SJSA1 (cell line): ENCODE data around the gene NDUFV1. TPM values are rescaled to one million over a fixed set of nuclear protein-coding genes. Genes with fewer than 3 reads are reported as not detected.
"Not testable (repeated sequence)": the region's sequence is repeated elsewhere in the genome, so short reads cannot be mapped to it uniquely, and the experiment has no call there.

ENCODE experiments used
- DNase-seq, 2 experiments: peaks; one replicate each; pipeline ENCODE4 v3.0.0-alpha.2; 2015 to 2020; ENCODE audit warnings: low spot score in 2 of 2, low read depth in 1 of 2
- H3K27ac ChIP-seq: fragments of 250-450 bp; sonication (Bioruptor Pico); 2 replicates; pipeline ENCODE4 v1.5.1; 2020; ENCODE audit warnings: mild to moderate bottlenecking, moderate library complexity
- H3K27me3 ChIP-seq: fragments of 250-450 bp; sonication (Bioruptor Pico); replicated peaks from 2 replicates; pipeline ENCODE4 v1.5.1; 2020; ENCODE audit warnings: mild to moderate bottlenecking, moderate library complexity
- H3K36me3 ChIP-seq: fragments of 250-450 bp; sonication (Bioruptor Pico); 2 replicates; pipeline ENCODE4 v1.5.1; 2020; ENCODE audit warnings: mild to moderate bottlenecking
- H3K4me1 ChIP-seq: fragments of 250-450 bp; sonication (Bioruptor Pico); replicated peaks from 2 replicates; pipeline ENCODE4 v1.6.1; 2021; ENCODE audit warnings: mild to moderate bottlenecking
- H3K4me3 ChIP-seq: fragments of 250-450 bp; sonication (Bioruptor Pico); 2 replicates; pipeline ENCODE4 v1.5.1; 2020; ENCODE audit warnings: mild to moderate bottlenecking
- H3K9me3 ChIP-seq: fragments of 250-450 bp; sonication (Bioruptor Pico); replicated peaks from 2 replicates; pipeline ENCODE4 v1.5.1; 2020; ENCODE audit warnings: mild to moderate bottlenecking
- total RNA-seq: library from RNA; depleted of rRNA; stranded (reverse); fragments of >200 nt; shearing (Covaris generic); gene quantifications from 2 replicates; pipeline ENCODE4 v1.2.3, GENCODE V29; 2014; rRNA removed

The NDUFV1 gene
- 308 and 343 TPM in 2 replicates for total RNA-seq

- Histone ChIP-seq H3K36me3 (peaks cover 47% of the 10 kb centered on the region), H3K4me3 (peak within 1 kb of the TSS; percentile 93), H3K9me3 (0 out of 2 replicates have a peak, but pooled peaks cover 6% of the 10 kb centered on the region), H3K4me1 (peaks cover 15% of the 10 kb centered on the region), H3K27ac (peak within 1 kb of the TSS; percentile 27), H3K27me3 (peaks cover 5% of the 10 kb centered on the region; the same call in 1 of the 2 replicates)
- peak; percentile 96 to 99 for DNase-seq
These were observed at the start of gene NDUFV1 for GRCh38 chr11:67606492-67607295. Gene NDUFV1 (plus strand): TSS chr11:67606936. CDS start chr11:67607005, 69 bp downstream.

DNA sequence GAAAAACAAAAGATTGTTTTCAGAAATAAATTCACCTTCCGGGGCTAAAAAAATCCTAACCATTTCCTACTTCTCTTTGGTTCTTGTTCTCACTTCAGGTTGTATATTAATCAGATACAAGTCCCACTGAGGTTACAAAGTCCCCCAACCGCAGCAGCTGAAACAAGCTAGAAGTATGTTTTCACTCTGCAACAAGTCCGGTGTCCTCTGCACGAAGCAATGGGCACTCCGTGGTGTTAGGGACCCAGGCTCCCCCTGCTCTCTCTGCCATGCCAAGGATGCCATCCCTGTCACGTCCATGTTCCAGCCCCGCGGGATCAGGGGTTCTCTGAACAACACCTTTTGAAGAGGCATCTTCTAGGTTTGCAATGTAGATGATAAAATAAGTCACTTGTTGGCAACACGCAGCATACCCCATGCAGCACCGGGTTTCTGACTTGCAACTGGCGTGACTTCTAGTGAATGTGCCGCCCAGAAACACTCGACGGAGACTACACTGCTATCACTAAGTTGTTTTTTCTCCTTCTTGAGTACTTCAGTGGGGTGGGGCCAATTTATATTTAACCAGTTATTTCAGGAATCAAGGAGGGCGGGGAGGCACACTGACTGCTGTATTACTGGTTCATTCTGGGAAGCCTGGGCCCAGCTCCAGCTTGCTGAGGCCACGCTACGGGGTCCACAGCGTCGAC is 48.5 kb upstream of the NDUFV1 start:
- Histone ChIP-seq H3K9me3 (no peaks in the 10 kb centered on the region), H3K4me3 (no peak overlapping the region), H3K27ac (no peak overlapping the region), H3K36me3 (no peaks in the 10 kb centered on the region), H3K4me1 (peaks cover 17% of the 10 kb centered on the region), H3K27me3 (no peaks in the 10 kb centered on the region)
- DNase-seq, result no peak

DNA sequence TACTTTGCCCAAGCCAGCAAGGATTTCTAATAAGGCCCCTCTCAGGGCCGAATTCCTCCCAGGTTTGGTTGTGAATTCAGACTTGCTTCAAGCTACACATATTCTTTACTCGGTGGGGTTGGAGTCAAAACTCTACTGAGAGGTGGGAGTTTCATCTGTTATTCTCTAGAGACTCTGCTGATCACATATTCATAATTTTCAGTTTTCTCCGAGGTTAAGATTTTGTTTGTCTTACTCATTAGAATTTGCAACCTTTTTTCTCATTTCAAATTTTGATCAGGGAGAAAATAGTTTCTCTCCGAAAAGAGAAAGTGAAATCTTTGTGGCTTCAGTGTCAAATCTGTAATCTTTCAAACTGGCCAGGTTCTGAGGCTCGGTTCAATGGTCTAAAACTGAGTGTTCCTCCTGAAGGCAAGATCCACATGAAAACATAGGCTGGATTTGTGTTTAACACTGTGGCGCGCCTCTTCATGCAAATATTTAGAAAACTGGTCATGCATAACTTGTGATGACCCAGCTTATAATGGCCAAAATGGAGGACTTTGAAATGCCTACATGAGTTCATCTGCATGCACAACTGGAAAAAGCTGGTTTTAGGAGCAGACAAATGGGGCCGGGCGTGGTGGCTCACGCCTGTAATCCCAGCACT is 44.6 kb upstream of the NDUFV1 start:
- H3K27me3 ChIP-seq, result no peaks in the 10 kb centered on the region
- DNase-seq, result peak in 1 of 2 experiments; percentile 34
- no peaks in the 10 kb centered on the region for H3K9me3 ChIP-seq
- no peaks in the 10 kb centered on the region for H3K36me3 ChIP-seq
- H3K27ac ChIP-seq, result peak overlapping the region; percentile 94
- H3K4me3 ChIP-seq, result no peak overlapping the region
- H3K4me1 ChIP-seq, result peaks cover 32% of the 10 kb centered on the region

DNA sequence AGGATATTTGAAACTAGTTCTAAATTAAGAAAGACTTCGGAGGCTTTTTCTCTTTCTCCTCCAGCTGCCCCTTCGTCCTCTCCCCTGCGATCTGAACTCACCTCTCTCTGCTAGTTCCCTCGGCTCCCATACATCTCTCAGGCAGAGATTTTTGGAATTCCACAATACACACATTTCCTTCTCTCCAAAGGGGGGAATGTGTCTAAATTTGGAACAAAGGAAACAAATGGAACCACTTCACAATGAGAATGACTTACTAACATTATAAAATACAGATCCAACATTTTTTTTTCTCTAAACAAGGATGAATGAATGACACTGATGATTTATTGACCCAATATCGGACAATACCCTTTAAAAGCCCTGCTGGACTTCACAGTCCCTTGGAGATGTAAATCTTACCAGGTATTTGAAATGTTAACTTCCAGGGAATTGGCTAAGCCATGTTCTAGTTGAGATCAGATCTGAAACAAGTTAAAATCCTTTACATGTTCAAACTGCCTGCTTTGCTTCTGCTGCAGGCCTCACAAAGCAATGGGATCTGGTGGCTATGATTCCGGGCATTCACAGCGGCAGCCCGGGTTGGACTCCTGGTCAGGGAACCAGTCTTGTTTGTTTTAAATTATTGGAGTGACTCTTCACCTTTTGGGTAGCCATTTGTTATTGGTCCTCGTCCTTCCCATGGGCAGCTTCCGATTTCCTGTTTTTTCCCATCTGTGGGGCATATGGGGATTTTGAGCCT is 43.6 kb upstream of the NDUFV1 start:
- DNase-seq, result peak in 1 of 2 experiments; percentile 91
- Histone ChIP-seq H3K36me3 (no peaks in the 10 kb centered on the region), H3K9me3 (no peaks in the 10 kb centered on the region), H3K27ac (peak overlapping the region; percentile 94), H3K4me1 (peaks cover 32% of the 10 kb centered on the region), H3K27me3 (no peaks in the 10 kb centered on the region), H3K4me3 (no peak overlapping the region)

DNA sequence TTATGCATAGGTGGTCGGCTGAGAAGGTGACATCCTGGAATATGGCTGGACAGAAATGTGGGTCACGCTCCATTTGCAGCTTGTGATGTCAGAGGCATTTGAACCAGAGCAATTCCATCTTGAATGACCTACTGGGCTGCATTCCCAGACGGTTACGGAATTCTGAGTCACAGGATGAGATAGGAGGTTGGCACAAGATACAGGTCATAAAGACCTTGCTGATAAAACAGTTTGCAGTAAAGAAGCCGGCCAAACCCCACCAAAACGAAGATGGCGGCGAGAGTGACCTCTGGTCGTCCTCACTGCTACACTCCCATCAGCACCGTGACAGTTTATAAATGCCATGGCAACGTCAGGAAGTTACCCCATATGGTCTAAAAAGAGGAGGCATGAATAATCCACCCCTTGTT is 43.0 kb upstream of the NDUFV1 start:
- Histone ChIP-seq H3K27ac (peak overlapping the region; percentile 94), H3K4me1 (peaks cover 32% of the 10 kb centered on the region)
- H3K9me3 ChIP-seq, H3K4me3 ChIP-seq, H3K36me3 ChIP-seq, H3K27me3 ChIP-seq: not testable (repeated sequence)
- DNase-seq, result peak; percentile 96 to 98

GRCh38 chr11:67564230-67564629 is 42.5 kb upstream of the NDUFV1 start:
- H3K4me1 ChIP-seq, result peaks cover 32% of the 10 kb centered on the region
- no peaks in the 10 kb centered on the region for H3K27me3 ChIP-seq
- H3K9me3 ChIP-seq, result no peaks in the 10 kb centered on the region
- no peak overlapping the region for H3K4me3 ChIP-seq
- H3K27ac ChIP-seq, result peak overlapping the region; percentile 94
- DNase-seq, result no peak
- H3K36me3 ChIP-seq, result no peaks in the 10 kb centered on the region

DNA sequence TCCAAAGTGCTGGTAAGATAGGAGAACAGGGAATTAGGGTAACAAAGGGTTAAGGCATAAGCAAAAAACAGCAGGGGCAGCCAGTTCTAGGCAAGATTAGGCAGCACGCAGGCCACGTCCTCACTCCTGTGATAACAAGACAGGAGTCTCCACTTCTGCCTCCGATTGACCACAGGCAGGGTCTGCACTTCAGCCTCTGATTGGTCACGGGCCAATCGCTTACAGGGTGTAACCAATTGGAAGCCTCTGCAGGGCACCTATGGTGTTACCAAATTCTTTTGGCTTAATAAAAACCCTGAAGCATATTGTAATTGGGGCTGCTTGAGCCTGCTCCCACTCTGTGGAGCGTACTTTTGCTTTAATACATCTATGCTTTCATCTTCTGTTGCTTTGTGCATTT is 35.3 kb upstream of the NDUFV1 start:
- H3K36me3 ChIP-seq, result no peaks in the 10 kb centered on the region
- H3K4me1 ChIP-seq, result no peaks in the 10 kb centered on the region
- H3K27me3 ChIP-seq, result 0 out of 2 replicates have a peak, but pooled peaks cover 2% of the 10 kb centered on the region
- no peak overlapping the region for H3K4me3 ChIP-seq
- H3K27ac ChIP-seq, result no peak overlapping the region
- no peaks in the 10 kb centered on the region for H3K9me3 ChIP-seq
- no peak for DNase-seq

DNA sequence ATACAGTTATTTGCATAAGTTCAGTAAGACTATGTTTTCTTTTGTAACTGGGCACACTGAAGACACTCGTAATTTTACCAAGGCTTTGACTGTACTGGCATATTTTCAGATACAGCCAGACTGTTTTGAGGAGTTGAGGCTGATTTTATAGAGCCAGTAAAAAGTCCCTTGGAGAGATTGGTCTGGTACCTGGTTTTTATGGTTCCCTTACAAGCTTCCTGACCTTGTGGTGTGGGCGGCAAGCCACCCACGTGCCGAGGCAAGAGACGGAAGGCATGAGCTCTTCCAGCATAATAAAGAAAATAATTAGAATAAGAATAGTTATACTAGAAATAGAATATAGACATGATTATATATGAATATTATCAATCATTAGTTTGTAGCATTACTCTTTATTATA is 34.4 kb upstream of the NDUFV1 start:
- H3K9me3 ChIP-seq, result no peaks in the 10 kb centered on the region
- DNase-seq, result no peak
- 0 out of 2 replicates have a peak, but pooled peaks cover 2% of the 10 kb centered on the region for H3K27me3 ChIP-seq
- H3K27ac ChIP-seq, result no peak overlapping the region
- no peaks in the 10 kb centered on the region for H3K4me1 ChIP-seq
- no peak overlapping the region for H3K4me3 ChIP-seq
- no peaks in the 10 kb centered on the region for H3K36me3 ChIP-seq

- Histone ChIP-seq H3K27ac (no peak overlapping the region), H3K4me3 (no peak overlapping the region), H3K4me1 (no peaks in the 10 kb centered on the region), H3K27me3 (peaks cover 2% of the 10 kb centered on the region; the same call in 1 of the 2 replicates), H3K9me3 (no peaks in the 10 kb centered on the region), H3K36me3 (no peaks in the 10 kb centered on the region)
- DNase-seq, result peak in 1 of 2 experiments; percentile 37
These were observed 33.9 kb upstream of the NDUFV1 start for GRCh38 chr11:67572747-67573419.

DNA sequence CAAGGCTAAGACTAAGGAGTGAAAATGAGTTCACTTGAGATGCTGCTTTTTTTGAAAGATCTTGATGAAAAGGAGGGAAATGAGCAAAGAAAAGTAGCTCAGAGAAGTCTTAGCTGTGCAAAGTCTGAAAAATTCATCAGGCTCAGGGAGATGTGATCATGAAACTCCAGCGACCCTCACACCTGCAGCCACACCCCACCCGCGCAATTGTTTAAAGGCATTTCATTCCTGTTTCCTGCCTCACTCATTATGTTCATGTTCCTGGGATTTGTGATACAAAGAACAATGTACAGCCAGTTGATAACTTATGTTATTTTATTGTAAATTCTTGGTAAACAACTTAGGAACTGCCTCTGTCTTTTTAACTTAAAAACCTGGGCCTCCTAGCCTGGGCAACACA is 31.8 kb upstream of the NDUFV1 start:
- no peak for DNase-seq
- no peak overlapping the region for H3K4me3 ChIP-seq
- peaks cover 6% of the 10 kb centered on the region; the same call in 1 of the 2 replicates for H3K27me3 ChIP-seq
- peaks cover 4% of the 10 kb centered on the region; the same call in 1 of the 2 replicates for H3K4me1 ChIP-seq
- H3K27ac ChIP-seq, result no peak overlapping the region
- H3K9me3 ChIP-seq, result no peaks in the 10 kb centered on the region
- H3K36me3 ChIP-seq, result no peaks in the 10 kb centered on the region

DNA sequence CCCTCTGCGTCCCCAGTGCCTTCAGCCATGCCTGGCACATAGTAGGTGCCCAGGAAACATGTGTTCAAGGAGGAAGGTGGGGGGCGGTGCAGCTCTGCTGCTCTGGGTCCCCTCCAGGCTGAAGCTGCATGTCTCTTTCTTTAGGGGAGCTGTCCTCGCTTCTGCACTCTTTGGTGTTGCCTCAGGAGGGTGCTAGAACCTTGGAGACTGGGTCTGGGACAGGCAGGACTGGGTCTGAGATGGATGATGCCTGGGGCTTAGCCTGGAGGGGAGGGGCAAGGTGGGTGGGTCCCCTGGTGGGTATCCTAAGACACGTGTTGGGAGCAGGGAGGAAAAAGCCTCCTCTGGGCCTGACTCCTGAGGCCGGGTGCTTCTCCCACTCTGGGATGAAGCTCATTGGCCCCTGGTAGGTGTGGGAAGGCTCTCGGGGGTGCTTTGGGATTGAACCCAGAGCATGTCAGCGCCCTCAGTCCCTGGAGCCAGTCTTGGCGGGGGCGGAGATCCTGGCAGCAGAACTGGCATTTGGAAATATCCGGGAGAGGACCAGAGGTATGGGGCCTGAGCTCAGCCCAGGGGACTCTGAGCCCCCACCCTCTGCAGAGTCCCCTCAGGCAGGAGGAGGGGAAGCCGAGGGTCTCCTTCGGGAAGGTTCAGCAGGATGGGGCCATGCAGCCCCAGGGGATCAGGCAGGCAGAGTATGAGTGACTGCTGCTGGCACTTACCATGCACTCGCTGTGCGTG is 29.8 kb upstream of the NDUFV1 start:
- no peak for DNase-seq
- no peak overlapping the region for H3K4me3 ChIP-seq
- no peak overlapping the region for H3K27ac ChIP-seq
- H3K4me1 ChIP-seq, result peaks cover 4% of the 10 kb centered on the region; the same call in 1 of the 2 replicates
- peaks cover 8% of the 10 kb centered on the region; the same call in 1 of the 2 replicates for H3K27me3 ChIP-seq
- H3K9me3 ChIP-seq, result no peaks in the 10 kb centered on the region
- H3K36me3 ChIP-seq, result no peaks in the 10 kb centered on the region

GRCh38 chr11:67577951-67578350 is 28.8 kb upstream of the NDUFV1 start:
- Histone ChIP-seq H3K27ac (no peak overlapping the region), H3K4me3 (no peak overlapping the region), H3K27me3 (peaks cover 10% of the 10 kb centered on the region; the same call in 1 of the 2 replicates), H3K9me3 (no peaks in the 10 kb centered on the region), H3K4me1 (peaks cover 10% of the 10 kb centered on the region), H3K36me3 (no peaks in the 10 kb centered on the region)
- no peak for DNase-seq
